GM18511 (cell line): ENCODE results near the gene ATP5IF1.

Experiments
- ATAC-seq: cut with Tn5 transposase; IDR thresholded peaks from one replicate; pipeline ENCODE4 v1.9.1; 2021; ENCODE audit warnings: mild to moderate bottlenecking, moderate library complexity; ENCODE audit not compliant: unreplicated experiment

ATP5IF1 gene

GRCh38 chr1:28236656-28237322, 865 bp downstream of the ATP5IF1 start:
- no peak for ATAC-seq

DNA sequence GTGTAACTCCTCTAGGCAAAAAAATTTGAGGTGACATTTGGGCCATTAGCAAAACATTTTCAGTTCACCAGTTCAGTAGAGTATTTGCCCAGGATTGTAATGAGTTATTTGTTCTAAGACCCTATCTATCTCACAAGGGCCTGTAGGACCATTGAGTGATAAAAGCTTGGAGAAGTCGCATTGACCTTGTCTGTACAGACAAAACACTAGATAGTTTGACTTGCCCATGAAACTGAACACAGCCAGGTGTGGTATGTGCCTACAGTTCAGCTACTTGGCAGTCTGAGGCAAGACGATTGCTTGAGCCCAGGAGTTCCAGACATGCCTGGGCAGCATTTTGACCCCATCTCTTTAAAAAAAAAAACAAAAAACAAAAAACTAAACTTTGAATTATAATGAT, 3.1 kb downstream of the ATP5IF1 start:
- no peak for ATAC-seq

GRCh38 chr1:28240024-28240423, 4.1 kb downstream of the ATP5IF1 start:
- ATAC-seq, result no peak

GRCh38 chr1:28241638-28242241, 5.8 kb downstream of the ATP5IF1 start:
- no peak for ATAC-seq

GRCh38 chr1:28243685-28244311, 7.9 kb downstream of the ATP5IF1 start:
- ATAC-seq, result no peak

DNA sequence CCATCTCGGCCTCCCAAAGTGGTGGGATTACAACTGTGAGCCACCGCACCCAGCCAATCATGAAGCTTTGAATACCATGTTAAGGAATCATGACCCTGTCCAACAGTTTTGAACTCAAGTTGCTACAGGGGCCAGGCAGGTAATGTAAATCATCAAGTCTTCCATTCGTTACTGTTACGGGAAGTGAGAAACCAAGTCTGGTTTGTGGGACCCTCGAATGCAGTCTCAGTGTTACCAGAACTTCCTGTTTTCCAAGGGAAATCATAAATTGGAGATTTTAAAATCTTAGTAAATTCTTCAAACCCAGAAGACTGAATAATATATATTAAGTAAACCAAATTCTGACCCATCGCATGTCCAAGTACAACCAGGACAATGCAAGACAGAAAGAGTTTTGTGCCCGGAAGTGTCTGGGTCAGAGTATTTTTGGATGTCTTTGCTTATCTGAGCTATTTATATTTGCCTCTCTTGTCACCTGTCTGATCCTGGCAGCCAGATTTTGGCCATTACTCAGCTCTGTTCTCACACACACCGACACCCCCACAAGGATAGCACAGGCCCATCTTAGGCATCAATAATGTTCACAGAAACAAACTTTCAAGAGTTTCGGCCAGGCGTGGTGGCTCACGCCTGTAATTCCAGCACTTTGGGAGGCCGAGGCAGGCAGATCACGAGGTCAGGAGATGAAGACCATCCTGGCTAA, 8.8 kb downstream of the ATP5IF1 start:
- no peak for ATAC-seq

- ATAC-seq, result no peak
Measured at GRCh38 chr1:28246427-28246832, 10.5 kb downstream of the ATP5IF1 start.

GRCh38 chr1:28247612-28248272, 11.8 kb downstream of the ATP5IF1 start:
- ATAC-seq, result no peak

DNA sequence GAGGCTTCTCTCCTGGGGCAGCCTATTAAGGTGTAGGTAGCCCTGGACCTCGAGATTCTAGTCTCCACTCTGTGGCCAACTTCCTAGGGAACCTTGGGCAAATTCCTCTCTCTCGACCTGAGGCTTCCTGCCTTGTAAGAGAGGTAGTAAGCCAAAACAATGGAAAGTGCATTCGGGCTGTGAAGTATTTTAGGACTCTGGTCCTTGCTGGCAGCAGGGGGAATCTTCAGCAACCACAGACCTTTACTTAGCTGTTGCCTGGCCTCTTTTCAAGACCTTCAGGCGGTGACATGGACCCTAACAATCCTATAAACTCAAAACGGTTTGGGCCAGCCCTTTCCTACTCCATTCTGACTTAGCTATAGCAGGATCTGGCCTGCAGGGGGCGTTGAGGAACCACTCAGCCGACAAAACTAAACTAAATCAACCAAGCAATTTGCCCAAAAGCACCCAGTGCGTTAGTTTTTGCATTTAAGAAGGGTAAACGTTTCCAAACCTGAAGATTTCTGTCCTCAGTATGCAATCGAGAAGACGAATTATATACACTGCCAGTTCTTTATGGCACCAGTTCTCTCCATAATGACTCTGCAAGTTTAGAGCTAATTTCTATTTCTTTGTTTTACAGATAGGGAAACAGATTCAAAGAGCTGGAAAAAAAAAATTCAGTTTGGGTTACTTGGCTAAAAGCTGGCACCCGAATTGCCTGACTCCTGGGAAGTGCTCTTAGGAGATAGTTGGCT, 12.5 kb downstream of the ATP5IF1 start:
- ATAC-seq, result peak; percentile 37

- no peak for ATAC-seq
Measured at GRCh38 chr1:28249013-28249865, 13.3 kb downstream of the ATP5IF1 start.

DNA sequence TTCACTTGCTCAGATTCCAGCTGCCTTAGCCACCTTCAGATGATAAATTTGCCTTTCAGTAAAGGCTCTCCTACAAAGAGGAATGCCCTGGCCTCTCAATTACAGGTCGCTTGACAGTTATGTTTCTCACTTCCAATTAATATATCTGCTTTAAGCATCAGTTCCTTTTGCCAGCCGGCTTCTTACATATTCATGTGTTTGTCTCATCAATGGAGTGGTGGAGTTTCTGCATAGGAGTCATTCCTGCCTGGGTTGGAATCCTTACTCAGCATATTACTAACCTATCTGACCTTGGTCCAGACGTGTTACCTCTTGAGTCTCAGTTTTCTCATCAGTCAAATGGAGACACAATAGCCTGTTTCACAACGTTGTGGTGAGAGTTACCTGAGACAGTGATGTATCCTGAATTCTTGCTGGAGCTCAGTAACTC, 14.0 kb downstream of the ATP5IF1 start:
- ATAC-seq, result no peak

GRCh38 chr1:28256197-28256827, 20.4 kb downstream of the ATP5IF1 start:
- ATAC-seq, result no peak

DNA sequence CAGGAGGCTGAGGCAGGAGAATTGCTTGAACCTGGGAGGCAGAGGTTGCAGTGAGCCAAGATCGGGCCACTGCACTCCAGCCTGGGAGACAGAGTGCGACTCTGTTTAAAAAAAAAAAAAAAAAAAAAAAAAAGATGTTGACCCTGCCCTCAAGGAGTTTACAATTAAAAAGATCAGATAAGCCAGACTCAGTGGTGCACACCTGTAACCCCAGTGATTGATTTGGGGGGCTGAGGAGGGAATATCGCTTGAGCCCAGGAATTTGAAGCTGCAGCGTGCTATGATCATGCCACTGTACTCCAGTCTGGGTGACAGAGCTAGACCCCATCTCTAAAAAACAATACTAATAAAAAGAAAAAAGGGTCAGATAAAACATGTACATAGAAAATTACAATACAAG, 21.8 kb downstream of the ATP5IF1 start:
- no peak for ATAC-seq

GRCh38 chr1:28258628-28259251, 22.8 kb downstream of the ATP5IF1 start:
- no peak for ATAC-seq

GRCh38 chr1:28259252-28259933, 23.5 kb downstream of the ATP5IF1 start, which contains the start of gene SESN2:
Gene SESN2, plus strand, starts transcription at chr1:28259518. Its CDS starts 330 bp downstream, at chr1:28259848.
- ATAC-seq, result peak; percentile 91

- no peak for ATAC-seq
Measured at GRCh38 chr1:28259934-28260802, 24.2 kb downstream of the ATP5IF1 start.

DNA sequence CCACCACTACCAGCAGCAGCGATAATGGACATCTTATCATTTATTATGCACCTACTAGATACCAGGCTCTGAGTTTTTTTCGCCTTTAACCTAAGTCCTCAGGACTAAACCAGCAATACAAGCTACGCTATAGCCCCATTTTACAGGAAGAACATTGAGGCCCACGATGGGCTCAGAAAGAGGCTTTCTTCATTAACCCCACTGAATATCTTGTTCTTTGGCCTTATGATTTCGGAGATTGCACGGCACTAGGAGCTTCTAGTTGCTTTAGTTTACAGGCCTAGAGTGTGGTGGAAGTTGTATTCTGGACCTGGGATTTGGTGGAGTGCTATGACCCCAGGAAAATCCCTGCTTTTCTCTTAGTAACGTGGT, 24.9 kb downstream of the ATP5IF1 start:
- no peak for ATAC-seq
